ENCODE measurements around the gene COMMD3. TPM values are rescaled to one million over a fixed set of nuclear protein-coding genes. Genes with fewer than 3 reads are reported as not detected.

COMMD3 gene
- total and polyA plus RNA-seq, 2 of the 8 experiments (the other 6 are each of a cell fraction or from before 2014, with no cell fraction given) = 2.3 to 2.7 TPM

- TF ChIP-seq ATF3 (IDR thresholded peaks at IDR 0.05; ENCODE audit: insufficient read depth, low read depth, low read length) = no peak
- no peak for TF ChIP-seq CBX5 (IDR thresholded peaks at IDR 0.05; ENCODE audit: low read depth, low read length)
- no peak for TF ChIP-seq SIN3A (conservative IDR thresholded peaks at IDR 0.05 in 1 of 2, IDR thresholded peaks at IDR 0.05 in 1 of 2; ENCODE audit: low read depth in 1 of 2, low read length in 2 of 2)
- TF ChIP-seq KDM4A (IDR thresholded peaks at IDR 0.05; ENCODE audit: low read depth, low read length, severe bottlenecking) = no peak
- TF ChIP-seq CTCF (IDR thresholded peaks at IDR 0.05; ENCODE audit: control extremely low read depth in 1 of 3, insufficient read depth in 1 of 3, low read depth in 1 of 3, low read length in 3 of 3) = no peak
- no peak for TF ChIP-seq SIRT6 (IDR thresholded peaks at IDR 0.05; ENCODE audit: low read length)
Measured at GRCh38 chr10:22320591-22321155, 4.5 kb downstream of the COMMD3 start, which contains the start of gene BMI1 (continued).

Measured in H1 (cell line).